Measurements from ENCODE around the gene FRMD8. TPM values are rescaled to one million over a fixed set of nuclear protein-coding genes. Genes with fewer than 3 reads are reported as not detected.
A peak's percentile ranks its signal among the peaks of the same experiment; 100 is the strongest.

FRMD8 gene
- total and polyA plus RNA-seq, 9 of the 15 experiments (the other 6 are each of a cell fraction or from before 2014, with no cell fraction given), result 4.5 to 54.5 (median 15.8) TPM

DNA sequence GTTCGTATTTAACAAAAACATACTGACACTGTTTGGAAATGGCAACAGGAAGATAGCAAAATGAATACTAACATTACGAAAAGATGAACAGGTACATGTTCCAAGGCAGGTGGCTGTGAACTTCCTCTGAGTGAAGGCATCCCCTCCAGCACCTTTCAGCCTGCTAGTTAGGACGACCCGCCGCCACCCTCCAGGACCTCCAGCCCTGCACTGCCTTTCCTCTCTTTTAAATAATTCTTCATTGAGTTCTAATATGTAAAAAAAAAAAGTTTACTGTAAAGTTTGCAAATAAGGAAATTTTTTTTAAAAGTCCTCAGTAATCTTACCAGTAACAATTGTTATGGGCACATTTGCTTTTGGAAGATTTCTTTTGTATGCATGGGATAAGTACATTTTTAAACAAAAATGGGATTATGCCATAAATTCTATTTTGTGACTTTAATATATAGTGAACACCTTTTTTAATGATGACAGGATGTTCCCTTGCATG is 42.2 kb downstream of the FRMD8 start (continued):
- no peak for TF ChIP-seq ZFP1 (CRISPR knock-in tag; IDR thresholded peaks at IDR 0.05)
- TF ChIP-seq GATAD2B (IDR thresholded peaks at IDR 0.05; ENCODE audit: borderline replicate concordance), result no peak
- no peak for TF ChIP-seq SREBF2 (CRISPR knock-in tag; IDR thresholded peaks at IDR 0.05)
- TF ChIP-seq CREBBP (IDR thresholded peaks at IDR 0.05; ENCODE audit: low read depth, low read length), result no peak
- TF ChIP-seq ZBTB40 (IDR thresholded peaks at IDR 0.05), result no peak
- TF ChIP-seq ZBTB40 (CRISPR knock-in tag; IDR thresholded peaks at IDR 0.05), result no peak
- no peak for TF ChIP-seq ELF1 (tag; IDR thresholded peaks at IDR 0.05)
- no peak for TF ChIP-seq THAP7 (CRISPR knock-in tag; IDR thresholded peaks at IDR 0.05)
- no peak for TF ChIP-seq MXI1 (IDR thresholded peaks at IDR 0.05; ENCODE audit: low read depth, low read length)
- TF ChIP-seq GTF3C2 (IDR thresholded peaks at IDR 0.05; ENCODE audit: borderline replicate concordance, extremely low read depth, insufficient read length), result no peak
- peak; percentile 73 for TF ChIP-seq SUPT5H (IDR thresholded peaks at IDR 0.05)
- no peak for TF ChIP-seq SNRNP70 (optimal IDR thresholded peaks at IDR 0.05; ENCODE audit: low read depth, low read length)

All from K562 (cell line).